Breast epithelium (tissue), 3 donors: ENCODE measurements around the gene NOM1.

ENCODE experiments used
- POLR2A ChIP-seq: fragments of 450-650 bp; IDR thresholded peaks from one replicate; pipeline ENCODE4 v1.6.1; 2016; ENCODE audit warnings: antibody characterized with exemption, mild to moderate bottlenecking, moderate library complexity
- TF ChIP-seq, protein P1 (sequence below), 3 donors: fragments of 450-650 bp; IDR thresholded peaks; one replicate each; pipeline ENCODE4 v1.5.1; 2016 to 2017; ENCODE audit warnings: antibody characterized with exemption in 3 of 3, mild to moderate bottlenecking in 3 of 3, moderate library complexity in 3 of 3

DNA sequence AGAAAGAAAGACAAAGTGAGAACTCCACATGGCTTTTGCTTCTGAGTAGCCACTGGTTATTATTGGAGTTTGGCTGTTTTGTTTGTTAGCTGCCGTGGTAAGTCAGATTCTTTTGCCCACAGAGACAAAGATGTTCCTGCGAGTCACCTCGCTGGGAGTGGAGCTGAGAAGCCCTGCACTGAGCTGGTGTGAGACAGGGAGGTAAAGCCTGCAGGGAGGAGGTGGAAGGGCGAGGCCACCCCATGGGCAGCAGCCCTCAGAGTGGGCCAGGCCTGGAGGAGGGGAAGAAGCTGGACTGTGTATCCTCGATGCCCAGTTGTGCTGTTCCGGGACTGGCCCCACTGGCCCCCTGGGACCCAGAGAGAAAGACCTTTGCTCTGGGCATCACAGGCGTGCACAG, 14.3 kb upstream of the NOM1 start:
- no peak for TF ChIP-seq POLR2A
- TF ChIP-seq, protein P1, sequence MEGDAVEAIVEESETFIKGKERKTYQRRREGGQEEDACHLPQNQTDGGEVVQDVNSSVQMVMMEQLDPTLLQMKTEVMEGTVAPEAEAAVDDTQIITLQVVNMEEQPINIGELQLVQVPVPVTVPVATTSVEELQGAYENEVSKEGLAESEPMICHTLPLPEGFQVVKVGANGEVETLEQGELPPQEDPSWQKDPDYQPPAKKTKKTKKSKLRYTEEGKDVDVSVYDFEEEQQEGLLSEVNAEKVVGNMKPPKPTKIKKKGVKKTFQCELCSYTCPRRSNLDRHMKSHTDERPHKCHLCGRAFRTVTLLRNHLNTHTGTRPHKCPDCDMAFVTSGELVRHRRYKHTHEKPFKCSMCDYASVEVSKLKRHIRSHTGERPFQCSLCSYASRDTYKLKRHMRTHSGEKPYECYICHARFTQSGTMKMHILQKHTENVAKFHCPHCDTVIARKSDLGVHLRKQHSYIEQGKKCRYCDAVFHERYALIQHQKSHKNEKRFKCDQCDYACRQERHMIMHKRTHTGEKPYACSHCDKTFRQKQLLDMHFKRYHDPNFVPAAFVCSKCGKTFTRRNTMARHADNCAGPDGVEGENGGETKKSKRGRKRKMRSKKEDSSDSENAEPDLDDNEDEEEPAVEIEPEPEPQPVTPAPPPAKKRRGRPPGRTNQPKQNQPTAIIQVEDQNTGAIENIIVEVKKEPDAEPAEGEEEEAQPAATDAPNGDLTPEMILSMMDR (IDR thresholded peaks at IDR 0.05), result no peak
